ENCODE measurements around the gene MRPS33.
"Not testable (repeated sequence)": the region's sequence is repeated elsewhere in the genome, so short reads cannot be mapped to it uniquely, and the experiment has no call there.

MRPS33 gene

DNA sequence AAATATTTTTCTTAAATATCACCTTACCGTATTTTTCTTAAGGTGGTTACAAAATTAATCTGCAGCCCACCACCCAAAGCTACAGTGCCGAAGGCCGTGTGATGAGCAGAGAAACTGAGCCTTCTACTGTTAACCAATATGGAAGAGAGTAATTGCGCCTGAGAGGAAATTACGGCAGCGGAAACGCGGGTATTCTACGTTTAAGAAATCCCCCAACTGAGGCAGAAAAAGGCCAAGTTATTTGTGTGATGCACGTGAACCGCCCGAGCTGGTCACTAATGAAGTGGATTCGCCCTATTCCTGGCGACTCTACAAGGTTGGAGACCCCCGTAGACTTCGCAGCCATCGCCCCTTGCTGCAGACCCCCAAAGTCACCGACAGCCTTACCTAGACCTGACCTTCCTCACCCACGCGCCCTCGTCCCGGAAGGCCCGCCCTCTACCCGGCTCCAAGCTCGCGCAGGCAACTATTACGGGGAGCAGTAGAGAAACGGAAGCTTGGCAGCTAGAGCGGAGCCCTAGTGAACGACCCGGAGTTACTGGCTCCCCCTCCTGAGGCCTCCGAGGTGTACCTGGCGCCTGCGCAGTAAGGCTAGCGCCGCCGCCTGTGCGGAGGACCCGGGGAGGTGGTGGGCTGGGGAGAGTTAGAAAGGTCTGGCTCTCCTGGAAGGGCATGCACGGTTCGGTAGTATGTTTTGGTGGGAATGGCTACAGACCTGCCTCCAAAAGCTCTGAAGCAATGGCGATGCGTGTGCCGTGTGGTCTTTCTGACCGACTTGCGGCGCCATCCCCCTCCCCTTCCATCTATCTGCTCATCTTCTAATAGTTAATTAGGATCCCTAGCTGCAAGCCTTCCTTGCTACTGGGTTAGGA is at the start of gene MRPS33:
TSS of gene MRPS33 (minus strand) at position 429 of the 872 bp plus-strand sequence. CDS start 4,319 bp downstream, outside the sequence.
- peak; percentile 94 for DNase-seq

DNA sequence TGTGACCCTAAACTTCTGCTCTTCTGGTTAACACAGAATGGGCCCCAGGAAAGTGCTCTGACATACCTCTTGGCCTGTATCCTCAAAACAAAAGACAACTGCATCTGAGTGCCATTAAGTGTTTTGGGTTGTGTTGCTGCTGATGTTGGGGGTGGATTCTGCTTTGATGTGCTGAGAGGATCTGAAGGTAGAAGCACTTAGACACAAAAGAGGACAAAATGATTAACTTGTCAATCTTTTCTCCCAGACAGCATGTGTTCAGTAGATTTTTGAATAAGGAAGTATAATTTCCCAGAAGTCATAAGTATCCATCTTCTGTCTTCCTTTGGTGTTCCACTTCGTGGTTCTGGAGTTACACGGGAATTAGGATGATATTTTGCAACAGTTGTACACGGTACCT is 43.0 kb upstream of the MRPS33 start:
- DNase-seq, result no peak

DNA sequence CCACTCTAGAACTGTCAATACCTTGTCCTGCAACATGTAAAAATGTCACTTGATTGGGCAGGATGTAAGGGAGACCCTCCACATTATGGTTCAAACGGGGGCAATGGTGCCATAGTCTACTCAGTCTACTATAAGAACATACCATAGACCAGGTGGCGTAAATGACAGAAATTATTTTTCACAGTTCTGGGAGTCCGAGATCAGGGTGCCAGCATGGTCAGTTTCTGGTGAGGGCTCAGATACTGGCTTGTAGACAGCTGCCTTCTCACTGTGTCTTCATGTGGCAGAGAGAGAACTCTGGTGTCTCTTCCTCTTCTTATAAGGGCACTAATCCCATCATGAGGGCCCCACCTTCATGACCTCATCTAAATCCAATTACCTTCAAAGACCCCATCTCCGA is 40.4 kb upstream of the MRPS33 start:
- no peak for DNase-seq

DNA sequence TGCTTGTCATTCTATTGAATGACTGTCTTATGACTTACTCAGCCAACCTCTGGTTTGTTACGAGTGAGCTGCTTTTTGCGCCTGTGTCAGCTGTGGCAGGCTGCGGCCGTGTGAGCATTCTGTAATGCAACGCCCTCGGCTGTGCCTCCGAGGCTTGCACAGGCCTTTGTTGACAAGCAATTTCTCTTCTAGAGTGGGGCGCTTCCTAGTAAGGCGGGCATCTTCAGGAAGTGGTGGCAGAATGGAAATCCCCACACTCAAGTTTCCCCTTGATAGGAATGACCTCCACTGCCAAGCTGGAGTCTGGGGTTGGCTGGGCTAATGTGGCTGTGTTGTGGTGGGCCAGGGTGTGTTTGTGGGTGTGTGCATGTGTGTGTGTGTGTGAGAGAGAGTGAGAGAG is 38.9 kb upstream of the MRPS33 start:
- peak; percentile 74 for DNase-seq

DNA sequence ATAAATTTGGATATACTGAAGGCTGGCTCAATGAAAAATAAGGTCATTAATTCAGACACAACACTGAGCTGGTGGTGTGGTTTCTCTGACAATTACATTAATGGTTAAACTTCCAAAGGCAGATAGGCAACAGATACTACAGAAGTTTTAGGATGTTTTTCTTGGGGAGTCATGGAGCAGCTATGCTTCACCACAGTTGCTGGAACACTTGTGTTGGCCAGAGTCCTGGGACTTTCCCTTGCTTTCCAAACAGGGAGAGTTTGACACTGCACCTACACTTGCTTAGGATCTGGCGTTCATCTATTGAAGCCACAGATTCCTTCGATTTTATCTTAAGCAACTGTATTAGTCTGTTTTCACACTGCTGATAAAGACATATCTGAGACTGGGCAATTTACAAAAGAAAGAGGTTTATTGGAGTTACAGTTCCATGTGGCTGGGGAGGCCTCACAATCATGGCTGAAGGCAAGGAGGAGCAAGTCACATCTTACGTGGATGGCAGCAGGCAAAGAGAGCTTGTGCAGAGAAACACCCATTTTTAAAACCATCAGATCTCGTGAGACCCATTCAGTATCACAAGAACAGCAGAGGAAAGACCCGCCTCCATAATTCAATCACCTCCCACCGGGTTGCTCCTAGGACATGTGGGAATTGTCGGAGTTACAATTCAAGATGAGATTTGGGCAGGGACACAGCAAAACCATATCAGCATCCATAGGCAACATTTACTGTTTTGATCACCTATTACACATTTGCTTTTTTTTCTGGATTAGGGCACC is 31.3 kb upstream of the MRPS33 start:
- DNase-seq, result peak; percentile 91

DNA sequence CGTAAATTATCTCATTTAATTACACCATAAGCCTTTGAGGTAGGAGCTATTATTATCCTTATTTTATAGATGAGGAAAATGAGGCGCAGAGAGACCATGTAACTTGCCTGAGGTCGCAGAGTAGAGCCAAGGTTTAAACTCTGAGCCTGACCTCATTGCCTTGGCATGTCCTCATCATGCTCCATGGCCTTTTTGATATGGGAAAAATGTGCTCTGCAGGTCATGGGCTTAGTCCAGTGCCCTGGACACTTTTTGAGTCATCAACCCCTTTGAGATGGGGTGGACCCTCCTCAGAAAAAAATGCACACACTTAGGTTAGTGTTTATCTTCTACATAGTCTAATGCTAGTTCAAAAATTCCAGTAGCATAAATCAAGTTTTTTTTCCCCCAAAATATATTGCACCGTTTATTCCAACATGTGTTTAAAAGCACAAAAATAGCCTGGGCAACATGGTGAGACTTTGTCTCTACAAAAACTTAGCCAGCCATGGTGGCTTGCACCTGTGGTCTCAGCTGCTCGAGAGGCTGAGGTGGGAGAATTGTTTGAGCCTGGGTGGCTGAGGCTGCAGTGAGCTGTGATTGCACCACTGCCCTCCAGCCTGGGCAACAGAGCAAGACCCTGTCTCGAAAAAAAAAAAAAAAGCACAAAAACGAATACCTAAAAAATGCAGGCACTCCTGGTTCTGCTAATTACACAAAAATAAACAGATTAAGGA is 30.5 kb upstream of the MRPS33 start:
- DNase-seq, result peak; percentile 93

DNA sequence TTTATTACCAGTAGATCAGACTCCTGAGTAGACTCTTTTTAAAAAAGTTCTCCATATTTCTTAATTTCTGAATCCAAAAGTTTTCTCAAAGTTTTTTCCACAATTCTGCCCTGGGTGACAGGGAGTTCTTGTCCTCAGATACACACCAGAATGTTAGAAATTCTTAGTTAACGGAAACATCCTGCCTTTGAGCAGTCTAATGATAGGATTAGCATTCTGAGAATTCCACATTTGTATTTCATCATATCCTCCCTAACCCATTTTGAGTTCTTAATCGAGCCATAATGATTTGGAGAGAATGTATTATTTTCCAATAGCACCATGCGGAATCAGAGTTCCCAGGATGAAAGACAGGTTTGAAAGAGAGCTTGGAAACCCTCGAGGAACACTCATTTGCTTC is 28.9 kb upstream of the MRPS33 start:
- DNase-seq, result peak; percentile 62

DNA sequence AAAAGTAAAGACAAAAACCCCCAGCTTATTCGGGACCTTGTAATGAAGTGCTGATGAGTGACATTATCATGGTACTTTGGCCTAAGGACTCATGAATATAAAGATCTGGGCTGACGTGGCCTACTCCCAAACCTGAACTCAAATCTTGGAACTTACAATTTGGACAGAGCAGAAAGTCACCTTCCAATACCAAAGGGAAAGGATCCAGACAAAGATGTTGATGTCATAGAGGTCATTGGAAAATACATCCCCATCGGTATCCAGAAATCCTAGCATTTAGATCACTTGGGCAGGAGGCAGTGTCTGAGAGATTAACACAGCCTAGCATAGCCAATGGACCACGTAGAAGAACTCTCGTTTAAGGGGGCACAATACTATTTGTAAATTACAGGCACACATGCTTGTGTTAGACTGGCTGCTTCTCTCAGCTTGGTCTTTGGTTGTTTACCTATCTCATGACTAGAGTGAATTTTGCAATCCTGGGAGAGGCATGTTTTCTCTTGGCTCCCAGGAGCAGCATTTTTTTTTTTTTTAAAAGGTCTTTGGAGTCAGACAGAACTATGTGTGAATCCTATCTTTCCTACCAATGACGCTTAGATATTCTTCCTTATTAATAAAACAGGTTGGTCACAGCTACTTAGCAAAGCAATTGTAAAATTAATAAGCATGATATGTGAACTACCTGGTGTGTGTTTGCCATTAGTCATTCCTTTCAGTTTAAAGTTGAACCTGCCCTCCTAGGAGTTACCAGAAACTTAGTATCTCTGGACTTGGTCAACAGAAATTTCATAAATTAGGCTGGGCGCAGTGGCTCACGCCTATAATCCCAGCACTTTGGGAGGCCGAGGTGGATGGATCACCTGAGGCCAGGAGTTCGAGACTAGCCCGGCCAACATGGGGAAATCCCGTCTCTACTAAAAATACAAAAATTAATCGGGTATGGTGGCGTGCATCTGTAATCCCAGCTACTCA is 27.8 kb upstream of the MRPS33 start:
- DNase-seq, result peak; percentile 44

DNA sequence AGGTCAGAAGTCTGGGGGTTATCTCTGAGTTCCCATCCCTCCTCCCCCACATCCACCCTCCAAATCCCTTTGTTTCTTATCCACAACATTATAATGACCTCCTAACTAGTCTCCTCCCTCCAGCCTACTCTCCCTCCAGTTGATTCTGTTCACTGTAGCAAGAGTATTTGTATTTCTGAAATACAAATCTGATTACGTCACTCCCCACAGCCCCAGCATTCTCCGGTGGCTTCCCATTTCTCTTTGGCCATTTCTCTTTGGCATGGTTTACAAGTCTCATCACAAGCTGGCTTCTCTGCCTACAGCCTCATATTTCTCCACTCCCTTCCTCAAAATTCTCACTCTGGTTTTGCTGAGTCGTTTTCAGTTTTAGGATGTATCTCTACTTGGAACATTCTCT is 24.6 kb upstream of the MRPS33 start:
- DNase-seq, result peak; percentile 64

DNA sequence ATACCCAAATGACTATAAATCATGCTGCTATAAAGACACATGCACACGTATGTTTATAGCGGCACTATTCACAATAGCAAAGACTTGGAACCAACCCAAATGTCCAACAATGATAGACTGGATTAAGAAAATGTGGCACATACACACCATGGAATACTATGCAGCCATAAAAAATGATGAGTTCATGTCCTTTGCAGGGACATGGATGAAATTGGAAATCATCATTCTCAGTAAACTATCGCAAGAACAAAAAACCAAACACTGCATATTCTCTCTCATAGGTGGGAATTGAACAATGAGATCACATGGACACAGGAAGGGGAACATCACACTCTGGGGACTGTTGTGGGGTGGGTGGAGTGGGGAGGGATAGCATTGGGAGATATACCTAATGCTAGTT is 23.3 kb upstream of the MRPS33 start:
- not testable (repeated sequence) for DNase-seq

DNA sequence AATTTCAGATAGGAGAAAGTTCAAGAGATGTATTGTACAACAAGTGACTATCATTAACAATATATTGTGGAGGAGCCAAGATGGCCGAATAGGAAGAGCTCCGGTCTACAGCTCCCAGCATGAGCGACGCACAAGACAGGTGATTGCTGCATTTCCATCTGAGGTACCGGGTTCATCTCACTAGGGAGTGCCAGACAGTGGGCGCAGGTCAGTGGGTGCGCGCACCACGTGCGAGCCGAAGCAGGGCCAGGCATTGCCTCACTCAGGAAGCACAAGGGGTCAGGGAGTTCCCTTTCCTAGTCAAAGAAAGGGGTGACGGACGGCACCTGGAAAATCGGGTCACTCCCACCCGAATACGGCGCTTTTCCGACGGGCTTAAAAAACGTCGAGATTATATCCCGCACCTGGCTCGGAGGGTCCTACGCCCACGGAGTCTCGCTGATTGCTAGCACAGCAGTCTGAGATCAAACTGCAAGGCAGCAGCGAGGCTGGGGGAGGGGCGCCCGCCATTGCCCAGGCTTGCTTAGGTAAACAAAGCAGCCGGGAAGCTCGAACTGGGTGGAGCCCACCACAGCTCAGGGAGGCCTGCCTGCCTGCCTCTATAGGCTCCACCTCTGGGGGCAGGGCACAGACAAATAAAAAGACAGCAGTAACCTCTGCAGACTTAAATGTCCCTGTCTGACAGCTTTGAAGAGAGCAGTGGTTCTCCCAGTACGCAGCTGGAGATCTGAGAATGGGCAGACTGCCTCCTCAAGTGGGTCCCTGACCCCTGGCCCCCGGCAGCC is 18.0 kb upstream of the MRPS33 start:
- DNase-seq, result not testable (repeated sequence)

DNA sequence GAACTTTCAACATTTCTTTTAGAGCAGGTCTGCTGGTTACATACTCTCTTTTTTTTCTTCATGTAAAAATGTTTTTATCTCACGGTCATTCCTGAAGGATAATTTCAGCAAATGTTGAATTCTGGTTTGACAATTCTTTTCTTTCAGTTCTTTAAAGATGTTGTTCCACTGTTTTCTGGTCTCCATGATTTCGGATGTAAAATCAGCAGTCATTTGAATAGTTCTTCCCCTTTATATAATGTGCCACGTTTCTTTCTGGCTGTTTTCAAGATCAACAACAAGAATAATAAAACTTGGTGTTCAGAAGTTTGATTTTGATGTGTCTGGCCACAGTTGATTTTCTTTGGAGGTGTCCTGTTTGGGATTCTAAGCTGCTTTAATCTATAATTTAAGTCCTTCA is 14.0 kb upstream of the MRPS33 start:
- no peak for DNase-seq

DNA sequence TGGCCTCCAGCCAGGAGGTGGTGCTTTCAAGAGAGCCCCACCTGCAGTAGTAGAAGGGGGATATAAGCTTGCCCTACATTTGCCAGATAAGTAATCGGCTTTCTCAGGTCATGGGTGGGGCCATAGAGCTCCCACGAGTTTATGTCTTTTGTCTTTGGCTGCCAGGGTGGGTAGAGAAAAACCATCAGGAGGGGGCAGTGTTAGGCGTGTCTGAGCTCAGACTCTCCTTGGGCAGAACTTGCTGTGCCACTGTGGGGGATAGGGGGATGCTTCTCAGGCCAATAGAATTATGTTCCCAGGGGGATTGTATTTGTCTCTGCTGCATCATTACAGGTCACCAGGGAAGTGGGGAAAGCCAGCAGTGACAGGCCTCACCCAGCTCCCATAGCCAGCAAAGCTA is 12.3 kb upstream of the MRPS33 start:
- no peak for DNase-seq

DNA sequence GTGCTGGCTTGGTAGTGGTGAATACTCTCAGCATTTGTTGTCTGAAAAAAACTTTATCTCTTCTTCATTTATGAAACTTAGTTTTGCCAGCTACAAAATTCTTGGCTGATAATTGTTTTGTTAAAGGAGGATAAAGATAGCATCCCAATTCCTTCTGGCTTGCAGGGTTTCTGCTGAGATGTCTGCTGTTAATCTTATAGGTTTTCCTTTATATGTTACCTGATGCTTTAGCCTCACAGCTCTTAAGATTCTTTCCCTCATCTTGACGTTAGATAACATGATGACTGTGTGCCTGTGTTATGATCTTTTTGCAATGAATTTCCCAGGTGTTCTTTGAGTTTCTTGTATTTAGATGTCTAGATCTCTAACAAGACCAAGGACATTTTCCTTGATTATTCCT is 9.9 kb upstream of the MRPS33 start:
- DNase-seq, result no peak

DNA sequence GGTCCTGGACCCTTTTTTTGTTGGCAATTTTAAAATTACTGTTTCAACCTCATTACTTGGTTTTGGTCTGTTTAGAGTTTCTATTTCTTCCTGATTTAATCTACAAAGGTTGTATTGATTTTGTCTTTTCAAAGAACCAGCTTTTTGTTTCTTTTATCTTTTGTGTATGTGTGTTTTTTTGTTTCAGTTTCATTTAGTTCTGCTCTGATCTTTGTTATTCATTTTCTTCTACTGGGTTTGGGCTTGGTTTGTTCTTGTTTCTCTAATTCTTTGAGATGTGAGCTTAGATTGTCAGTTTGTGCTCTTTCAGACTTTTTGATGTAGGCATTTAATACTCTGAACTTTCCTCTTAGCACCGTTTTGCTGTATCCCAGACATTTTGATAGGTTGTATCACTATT is 8.5 kb upstream of the MRPS33 start:
- no peak for DNase-seq

DNA sequence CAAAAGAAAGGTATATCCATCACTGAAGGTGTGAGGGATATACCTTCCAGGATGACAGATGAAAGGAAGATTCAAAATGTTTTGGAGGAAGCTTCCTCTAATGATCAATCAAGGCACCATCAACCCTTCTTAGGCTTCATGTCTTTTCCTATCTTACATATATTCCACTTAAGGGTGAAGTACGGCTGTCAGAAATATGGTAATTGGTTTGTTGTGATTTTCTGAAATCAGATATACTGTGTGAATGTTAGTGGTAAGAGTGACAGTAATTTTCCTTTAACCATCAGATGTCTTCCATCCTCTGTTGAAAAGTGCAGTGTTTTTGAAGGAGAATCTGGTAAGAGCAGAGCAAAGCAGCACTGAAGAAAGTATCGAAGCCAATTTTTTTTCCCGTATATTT is 2.8 kb upstream of the MRPS33 start:
- no peak for DNase-seq

DNA sequence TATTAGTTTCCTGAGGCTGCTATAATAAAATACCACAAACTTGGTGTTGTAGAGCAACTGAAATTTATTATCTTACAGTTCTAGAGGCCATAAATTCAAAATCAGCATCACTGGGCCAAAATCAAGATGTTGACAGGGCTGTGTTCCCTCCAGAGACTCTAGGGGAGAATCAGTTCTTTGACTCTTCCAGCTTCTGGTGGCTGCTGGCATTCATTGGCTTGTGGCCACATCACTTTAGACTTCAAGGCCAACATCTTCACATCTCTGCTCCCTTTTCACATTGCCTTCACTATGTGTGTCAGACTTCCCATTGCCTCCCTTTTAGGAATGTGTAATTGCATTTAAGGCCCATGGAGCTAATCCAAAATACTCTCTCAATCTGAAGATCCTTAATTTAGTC is 1.6 kb upstream of the MRPS33 start:
- DNase-seq, result no peak

DNA sequence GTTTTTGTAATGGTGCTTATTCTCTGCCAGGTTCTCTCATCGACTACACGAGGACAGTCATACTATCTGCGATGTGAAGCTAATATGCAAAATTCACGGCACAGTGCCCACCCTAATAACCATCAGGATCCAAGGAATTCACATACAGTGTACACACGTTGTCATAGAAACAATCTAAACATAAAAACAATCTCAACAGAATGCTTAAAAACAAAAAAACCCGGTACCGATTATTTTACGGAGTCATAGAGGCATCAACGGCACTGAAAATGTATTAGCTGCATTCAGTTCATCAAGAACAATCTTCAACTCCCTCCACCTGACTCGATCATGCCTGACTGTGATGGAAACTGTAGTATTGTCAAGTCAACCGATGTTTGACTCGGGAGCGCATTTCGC is 628 bp downstream of the MRPS33 start:
- no peak for DNase-seq

DNA sequence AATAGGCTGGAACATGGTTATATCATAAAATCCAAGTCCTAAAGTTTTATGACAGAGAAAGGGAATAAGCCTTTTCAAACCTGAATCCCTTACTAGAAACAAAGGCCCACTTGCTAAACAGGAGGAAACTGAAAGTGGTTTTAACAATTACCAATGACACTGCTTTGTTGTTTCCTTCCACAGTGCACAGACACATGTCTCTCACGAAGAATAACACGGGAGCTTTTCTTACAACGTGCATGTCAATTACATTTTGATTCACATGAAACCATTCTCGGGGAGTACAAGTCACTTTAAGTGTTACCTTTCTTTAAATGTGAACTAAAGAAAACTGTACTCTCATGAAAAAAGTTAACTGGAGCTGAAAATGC is 1.4 kb downstream of the MRPS33 start:
- DNase-seq, result no peak

DNA sequence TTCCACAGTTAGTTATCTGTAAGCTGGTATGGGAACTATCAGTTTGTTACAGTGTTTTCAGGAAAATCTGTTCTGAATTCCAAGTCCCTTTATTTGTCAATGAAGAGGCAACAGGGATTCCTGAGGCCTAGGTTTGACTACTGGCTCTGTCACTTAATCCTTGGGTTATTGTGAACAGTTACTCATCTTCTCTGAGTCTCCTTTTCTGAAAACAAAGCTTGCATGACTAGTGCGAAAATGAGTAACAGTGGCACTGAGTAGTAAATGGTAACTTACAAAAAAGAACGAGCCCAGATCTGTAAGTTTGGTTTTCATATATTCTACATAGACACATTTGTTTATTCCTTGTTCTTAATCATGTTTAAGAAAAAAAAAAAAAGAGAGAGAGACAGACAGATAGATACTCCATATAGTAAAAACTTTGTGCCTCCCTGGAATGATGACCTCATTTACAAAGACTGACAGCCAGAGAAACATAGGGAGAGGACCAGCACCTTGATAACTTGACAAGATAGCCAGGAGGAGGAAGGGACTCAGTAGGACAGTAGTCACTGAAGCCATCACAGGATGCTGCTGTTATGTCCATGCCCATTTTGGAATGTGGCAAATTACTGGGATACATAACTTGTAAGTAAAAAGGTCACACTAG is 1.9 kb downstream of the MRPS33 start:
- DNase-seq, result peak; percentile 29
